Neural cell (in vitro differentiated cells): ENCODE measurements around the gene TENT4B. TPM values are rescaled to one million over a fixed set of nuclear protein-coding genes. Genes with fewer than 3 reads are reported as not detected.

ENCODE experiments used
- H2AFZ ChIP-seq: fragments of 200-600, 300-800 bp; sonication (generic), shearing (Covaris generic); 2 replicates; pipeline ENCODE4 v1.6.0; 2014; ENCODE audit warnings: low read depth, mild to moderate bottlenecking, antibody characterized with exemption, low read length, moderate library complexity
- H3F3A ChIP-seq: fragments of 200-600 bp; shearing (Covaris generic); 2 replicates; pipeline ENCODE4 v1.6.1; 2016; ENCODE audit warnings: mild to moderate bottlenecking, moderate library complexity, mixed read lengths, antibody characterized with exemption, low read length; ENCODE audit not compliant: insufficient read depth, poor library complexity, severe bottlenecking
- H3K27ac ChIP-seq: fragments of 200-600, 300-800 bp; sonication (generic), shearing (Covaris generic); 2 replicates; pipeline ENCODE4 v1.5.1; 2014; ENCODE audit warnings: mild to moderate bottlenecking, low read length, moderate library complexity
- H3K27me3 ChIP-seq: fragments of 300-800, 200-600 bp; sonication (generic), shearing (Covaris generic); 2 replicates; pipeline ENCODE4 v1.6.0; 2014; ENCODE audit warnings: mild to moderate bottlenecking, low read depth, low read length, moderate library complexity; ENCODE audit not compliant: insufficient read depth
- H3K36me3 ChIP-seq: fragments of 300-800, 200-600 bp; sonication (generic), shearing (Covaris generic); 2 replicates; pipeline ENCODE4 v1.5.1; 2014; ENCODE audit warnings: mild to moderate bottlenecking, antibody characterized with exemption, low read length, moderate library complexity; ENCODE audit not compliant: insufficient read depth
- H3K4me2 ChIP-seq: fragments of 300-800, 200-600 bp; sonication (generic), shearing (Covaris generic); 2 replicates; pipeline ENCODE4 v1.6.0; 2014; ENCODE audit warnings: mild to moderate bottlenecking, low read length
- H3K4me3 ChIP-seq: fragments of 300-800, 200-600 bp; sonication (generic), shearing (Covaris generic); 2 replicates; pipeline ENCODE4 v1.5.1; 2014; ENCODE audit warnings: mild to moderate bottlenecking, low read length, moderate library complexity
- H3K79me2 ChIP-seq: fragments of 200-600 bp; shearing (Covaris generic); replicated peaks from 2 replicates; pipeline ENCODE4 v1.6.0; 2014; ENCODE audit warnings: mild to moderate bottlenecking, low read length, moderate library complexity; ENCODE audit not compliant: insufficient read depth
- H3K9ac ChIP-seq: fragments of 300-800, 200-600 bp; sonication (generic), shearing (Covaris generic); 2 replicates; pipeline ENCODE4 v1.6.1; 2016; ENCODE audit warnings: mild to moderate bottlenecking, low read length, mixed read lengths
- H3K9me2 ChIP-seq: fragments of 200-600 bp; shearing (Covaris generic); 2 replicates; pipeline ENCODE4 v1.6.1; 2016; ENCODE audit warnings: mild to moderate bottlenecking, low read length, mixed read lengths; ENCODE audit not compliant: insufficient read depth
- H3K9me3 ChIP-seq: fragments of 200-600, 300-800 bp; sonication (generic), shearing (Covaris generic); 2 replicates; pipeline ENCODE4 v1.6.1; 2016; ENCODE audit warnings: mild to moderate bottlenecking, mixed run types, low read length, moderate library complexity, mixed read lengths
- H4K20me1 ChIP-seq: fragments of 200-600 bp; shearing (Covaris generic); 2 replicates; pipeline ENCODE4 v1.6.1; 2016; ENCODE audit warnings: mild to moderate bottlenecking, mixed run types; ENCODE audit not compliant: insufficient read depth
- EP300 ChIP-seq: fragments of 450-650 bp; conservative IDR thresholded peaks from 2 replicates; pipeline ENCODE4 v1.6.1; 2014; ENCODE audit warnings: antibody characterized with exemption, mild to moderate bottlenecking, moderate library complexity; ENCODE audit not compliant: poor library complexity, severe bottlenecking
- EZH2 ChIP-seq: fragments of 200-600, 300-800 bp; shearing (Covaris generic), sonication (generic); IDR thresholded peaks from 2 replicates; pipeline ENCODE4 v1.6.1; 2014; ENCODE audit warnings: antibody characterized with exemption, low read length, borderline replicate concordance, mild to moderate bottlenecking; ENCODE audit not compliant: insufficient read depth, poor library complexity, severe bottlenecking
- MXI1 ChIP-seq: fragments of 450-650 bp; conservative IDR thresholded peaks from 2 replicates; pipeline ENCODE4 v1.6.1; 2014; ENCODE audit warnings: antibody characterized with exemption, mild to moderate bottlenecking; ENCODE audit not compliant: poor library complexity, severe bottlenecking
- POLR2AphosphoS5 ChIP-seq: IDR thresholded peaks from 2 replicates; pipeline ENCODE4 v1.6.1; 2012
- RAD21 ChIP-seq: fragments of 450-650 bp; conservative IDR thresholded peaks from 2 replicates; pipeline ENCODE4 v1.6.1; 2014; ENCODE audit warnings: antibody characterized with exemption, mild to moderate bottlenecking, moderate library complexity
- SMC3 ChIP-seq: fragments of 450-650 bp; conservative IDR thresholded peaks from 2 replicates; pipeline ENCODE4 v1.6.1; 2014; ENCODE audit warnings: antibody characterized with exemption, mild to moderate bottlenecking, moderate library complexity; ENCODE audit not compliant: poor library complexity
- TAF1 ChIP-seq: IDR thresholded peaks from 2 replicates; pipeline ENCODE4 v1.6.1; 2012; ENCODE audit warnings: low read depth
- polyA plus RNA-seq: library from polyadenylated mRNA; depleted of rRNA; stranded (reverse); fragments of >200 nt; gene quantifications from 2 replicates; pipeline ENCODE4 v1.2.3, GENCODE V29; 2014
- TF ChIP-seq, protein P1 (sequence below): IDR thresholded peaks from 2 replicates; pipeline ENCODE4 v1.6.1; 2012; ENCODE audit warnings: borderline replicate concordance
- TF ChIP-seq, protein P2 (sequence below): fragments of 450-650 bp; IDR thresholded peaks from 2 replicates; pipeline ENCODE4 v1.5.1; 2014; ENCODE audit warnings: antibody characterized with exemption, mild to moderate bottlenecking, moderate library complexity; ENCODE audit not compliant: poor library complexity, severe bottlenecking

TENT4B gene
- polyA plus RNA-seq, 1 donor from 2014 or later: 16.9 TPM

- no peaks in the 10 kb centered on the region for H3K9me2 ChIP-seq
- no peaks in the 10 kb centered on the region for H3F3A ChIP-seq
- no peaks in the 10 kb centered on the region for H3K9me3 ChIP-seq
- H3K4me2 ChIP-seq: peak overlapping the region; percentile 95
- TF ChIP-seq, protein P1, sequence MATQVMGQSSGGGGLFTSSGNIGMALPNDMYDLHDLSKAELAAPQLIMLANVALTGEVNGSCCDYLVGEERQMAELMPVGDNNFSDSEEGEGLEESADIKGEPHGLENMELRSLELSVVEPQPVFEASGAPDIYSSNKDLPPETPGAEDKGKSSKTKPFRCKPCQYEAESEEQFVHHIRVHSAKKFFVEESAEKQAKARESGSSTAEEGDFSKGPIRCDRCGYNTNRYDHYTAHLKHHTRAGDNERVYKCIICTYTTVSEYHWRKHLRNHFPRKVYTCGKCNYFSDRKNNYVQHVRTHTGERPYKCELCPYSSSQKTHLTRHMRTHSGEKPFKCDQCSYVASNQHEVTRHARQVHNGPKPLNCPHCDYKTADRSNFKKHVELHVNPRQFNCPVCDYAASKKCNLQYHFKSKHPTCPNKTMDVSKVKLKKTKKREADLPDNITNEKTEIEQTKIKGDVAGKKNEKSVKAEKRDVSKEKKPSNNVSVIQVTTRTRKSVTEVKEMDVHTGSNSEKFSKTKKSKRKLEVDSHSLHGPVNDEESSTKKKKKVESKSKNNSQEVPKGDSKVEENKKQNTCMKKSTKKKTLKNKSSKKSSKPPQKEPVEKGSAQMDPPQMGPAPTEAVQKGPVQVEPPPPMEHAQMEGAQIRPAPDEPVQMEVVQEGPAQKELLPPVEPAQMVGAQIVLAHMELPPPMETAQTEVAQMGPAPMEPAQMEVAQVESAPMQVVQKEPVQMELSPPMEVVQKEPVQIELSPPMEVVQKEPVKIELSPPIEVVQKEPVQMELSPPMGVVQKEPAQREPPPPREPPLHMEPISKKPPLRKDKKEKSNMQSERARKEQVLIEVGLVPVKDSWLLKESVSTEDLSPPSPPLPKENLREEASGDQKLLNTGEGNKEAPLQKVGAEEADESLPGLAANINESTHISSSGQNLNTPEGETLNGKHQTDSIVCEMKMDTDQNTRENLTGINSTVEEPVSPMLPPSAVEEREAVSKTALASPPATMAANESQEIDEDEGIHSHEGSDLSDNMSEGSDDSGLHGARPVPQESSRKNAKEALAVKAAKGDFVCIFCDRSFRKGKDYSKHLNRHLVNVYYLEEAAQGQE: no peak
- no peak for TF ChIP-seq RAD21
- TF ChIP-seq TAF1: no peak
- TF ChIP-seq, protein P2, sequence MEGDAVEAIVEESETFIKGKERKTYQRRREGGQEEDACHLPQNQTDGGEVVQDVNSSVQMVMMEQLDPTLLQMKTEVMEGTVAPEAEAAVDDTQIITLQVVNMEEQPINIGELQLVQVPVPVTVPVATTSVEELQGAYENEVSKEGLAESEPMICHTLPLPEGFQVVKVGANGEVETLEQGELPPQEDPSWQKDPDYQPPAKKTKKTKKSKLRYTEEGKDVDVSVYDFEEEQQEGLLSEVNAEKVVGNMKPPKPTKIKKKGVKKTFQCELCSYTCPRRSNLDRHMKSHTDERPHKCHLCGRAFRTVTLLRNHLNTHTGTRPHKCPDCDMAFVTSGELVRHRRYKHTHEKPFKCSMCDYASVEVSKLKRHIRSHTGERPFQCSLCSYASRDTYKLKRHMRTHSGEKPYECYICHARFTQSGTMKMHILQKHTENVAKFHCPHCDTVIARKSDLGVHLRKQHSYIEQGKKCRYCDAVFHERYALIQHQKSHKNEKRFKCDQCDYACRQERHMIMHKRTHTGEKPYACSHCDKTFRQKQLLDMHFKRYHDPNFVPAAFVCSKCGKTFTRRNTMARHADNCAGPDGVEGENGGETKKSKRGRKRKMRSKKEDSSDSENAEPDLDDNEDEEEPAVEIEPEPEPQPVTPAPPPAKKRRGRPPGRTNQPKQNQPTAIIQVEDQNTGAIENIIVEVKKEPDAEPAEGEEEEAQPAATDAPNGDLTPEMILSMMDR: no peak
- no peak for TF ChIP-seq SMC3
- TF ChIP-seq EP300: no peak
- no peak for TF ChIP-seq MXI1
- no peak for TF ChIP-seq EZH2
- TF ChIP-seq POLR2AphosphoS5: no peak
- H3K79me2 ChIP-seq: peaks cover 45% of the 10 kb centered on the region
- H3K27ac ChIP-seq: peak overlapping the region; percentile 47
- H4K20me1 ChIP-seq: peaks cover 6% of the 10 kb centered on the region
- H3K4me3 ChIP-seq: peak overlapping the region; percentile 99
- no peaks in the 10 kb centered on the region for H3K27me3 ChIP-seq
- H2AFZ ChIP-seq: no peak overlapping the region
- H3K9ac ChIP-seq: no peak overlapping the region
- H3K36me3 ChIP-seq: no peaks in the 10 kb centered on the region
These were observed 2.8 kb downstream of the TENT4B start for GRCh38 chr16:50155925-50156324.

DNA sequence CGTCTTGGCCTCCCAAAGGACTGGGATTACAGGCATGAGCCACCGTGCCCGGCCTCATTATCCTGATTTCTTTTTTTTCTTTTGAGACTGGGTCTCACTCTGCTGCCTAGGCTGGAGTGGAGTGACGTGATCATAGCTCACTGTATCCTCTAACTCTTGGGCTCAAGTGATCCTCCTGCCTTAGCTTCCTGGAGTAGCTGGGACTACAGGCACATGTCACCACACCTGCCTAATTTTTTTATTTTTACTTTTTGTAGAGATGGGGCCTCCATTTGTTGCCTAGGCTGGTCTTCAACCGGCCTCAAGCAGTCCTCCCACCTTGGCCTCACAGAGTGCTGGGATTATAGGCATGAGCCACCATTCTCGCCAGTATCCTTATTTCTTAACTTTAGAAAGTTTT, 3.5 kb downstream of the TENT4B start:
- Histone ChIP-seq H3K9me2 (no peaks in the 10 kb centered on the region), H3K36me3 (no peaks in the 10 kb centered on the region), H2AFZ (no peak overlapping the region), H3K79me2 (peaks cover 45% of the 10 kb centered on the region), H4K20me1 (peaks cover 6% of the 10 kb centered on the region), H3K9ac (no peak overlapping the region), H3K9me3 (no peaks in the 10 kb centered on the region), H3K27me3 (no peaks in the 10 kb centered on the region), H3K4me2 (no peak overlapping the region), H3K27ac (no peak overlapping the region), H3K4me3 (peak overlapping the region; percentile 1), H3F3A (no peaks in the 10 kb centered on the region)
- TF ChIP-seq POLR2AphosphoS5 (no peak), RAD21 (no peak)
- TF ChIP-seq, protein P2: no peak
